Gastrocnemius medialis (tissue), 4 donors: ENCODE data around the gene SHB.

Source experiments
- CTCF ChIP-seq, 5 experiments: fragments of 450-650 bp in 3 of 5; fragments of 200-600 bp in 2 of 5; sonication (generic) in 2 of 5; IDR thresholded peaks in 4 of 5; conservative IDR thresholded peaks in 1 of 5; 1 replicate in 4 of 5; 2 replicates in 1 of 5; pipeline ENCODE4 v1.5.1; 2016 to 2019; ENCODE audit warnings: antibody characterized with exemption in 5 of 5, mild to moderate bottlenecking in 3 of 5, moderate library complexity in 3 of 5
- POLR2A ChIP-seq, 2 donors: fragments of 450-650 bp; IDR thresholded peaks; one replicate each; pipeline ENCODE4 v1.6.1; 2017; ENCODE audit warnings: antibody characterized with exemption in 2 of 2, mild to moderate bottlenecking in 2 of 2, moderate library complexity in 2 of 2

- TF ChIP-seq CTCF (IDR thresholded peaks at IDR 0.05 in 4 of 5, conservative IDR thresholded peaks at IDR 0.05 in 1 of 5), result no peak
- no peak for TF ChIP-seq POLR2A (IDR thresholded peaks at IDR 0.05)
Observed at GRCh38 chr9:37967014-37967760, 101.8 kb downstream of the SHB start.
